Smooth muscle cell (in vitro differentiated cells): ENCODE data around the gene CAPN15. TPM values are rescaled to one million over a fixed set of nuclear protein-coding genes. Genes with fewer than 3 reads are reported as not detected.

ENCODE experiments used
- DNase-seq: peaks from one replicate; lab custom pipeline; 2025; ENCODE audit not compliant: unreplicated experiment; lab: John Stamatoyannopoulos, UW
- H2AFZ ChIP-seq: fragments of 200-600 bp; sonication (generic); 2 replicates; pipeline ENCODE4 v1.6.0; 2016; ENCODE audit warnings: antibody characterized with exemption, low read depth, mild to moderate bottlenecking
- H3F3A ChIP-seq: fragments of 200-600 bp; sonication (generic); 2 replicates; pipeline ENCODE4 v1.6.0; 2017; ENCODE audit warnings: antibody characterized with exemption, low read depth
- H3K27ac ChIP-seq: fragments of 200-600 bp; sonication (generic); 2 replicates; pipeline ENCODE4 v1.5.1; 2016; ENCODE audit warnings: low read depth, mild to moderate bottlenecking
- H3K27me3 ChIP-seq: fragments of 200-600 bp; sonication (generic); 2 replicates; pipeline ENCODE4 v1.6.1; 2016; ENCODE audit warnings: low read depth, mild to moderate bottlenecking
- H3K36me3 ChIP-seq: fragments of 200-600 bp; sonication (generic); 2 replicates; pipeline ENCODE4 v1.5.1; 2016; ENCODE audit warnings: low read depth
- H3K4me1 ChIP-seq: fragments of 200-600 bp; sonication (generic); 2 replicates; pipeline ENCODE4 v1.5.1; 2016; ENCODE audit warnings: low read depth
- H3K4me2 ChIP-seq: fragments of 200-600 bp; sonication (generic); 2 replicates; pipeline ENCODE4 v1.6.0; 2016; ENCODE audit warnings: mild to moderate bottlenecking
- H3K4me3 ChIP-seq: fragments of 200-600 bp; sonication (generic); 2 replicates; pipeline ENCODE4 v1.5.1; 2016; ENCODE audit warnings: mild to moderate bottlenecking
- H3K79me2 ChIP-seq: fragments of 200-600 bp; sonication (generic); 2 replicates; pipeline ENCODE4 v1.6.0; 2016; ENCODE audit warnings: low read depth, mild to moderate bottlenecking
- H3K9ac ChIP-seq: fragments of 200-600 bp; sonication (generic); 2 replicates; pipeline ENCODE4 v1.6.0; 2016; ENCODE audit warnings: low read depth
- H3K9me3 ChIP-seq: fragments of 200-600 bp; sonication (generic); replicated peaks from 2 replicates; pipeline ENCODE4 v1.5.1; 2016; ENCODE audit warnings: low read depth
- H4K20me1 ChIP-seq: fragments of 200-600 bp; sonication (generic); 2 replicates; pipeline ENCODE4 v1.6.0; 2016; ENCODE audit warnings: low read depth
- WGBS: methylation state at CpG from one replicate; pipeline ENCODE4 v1.1.7; 2016; ENCODE audit warnings: low lambda C conversion rate; 5-methylcytosine and 5-hydroxymethylcytosine counted together
- polyA plus RNA-seq: library from polyadenylated mRNA; unstranded; fragments of >200 nt; fragmentation: Nextera tagmentation; extraction: Ambion mirVana; gene quantifications from 2 replicates; pipeline ENCODE4 v1.2.1, GENCODE V29; 2016
- total RNA-seq: library from RNA; depleted of rRNA; stranded (reverse); fragments of >200 nt; gene quantifications from 2 replicates; pipeline ENCODE4 v1.2.3, GENCODE V29; 2014
- TF ChIP-seq, protein P1 (sequence below): fragments of 200-600 bp; sonication (generic); IDR thresholded peaks from 2 replicates; pipeline ENCODE4 v1.5.1; 2017; ENCODE audit warnings: borderline replicate concordance, mild to moderate bottlenecking, antibody characterized with exemption; ENCODE audit not compliant: insufficient read depth, poor library complexity, severe bottlenecking

The CAPN15 gene
- total and polyA plus RNA-seq, 2 experiments from 2014 or later, result 14.7 to 18.7 TPM

DNA sequence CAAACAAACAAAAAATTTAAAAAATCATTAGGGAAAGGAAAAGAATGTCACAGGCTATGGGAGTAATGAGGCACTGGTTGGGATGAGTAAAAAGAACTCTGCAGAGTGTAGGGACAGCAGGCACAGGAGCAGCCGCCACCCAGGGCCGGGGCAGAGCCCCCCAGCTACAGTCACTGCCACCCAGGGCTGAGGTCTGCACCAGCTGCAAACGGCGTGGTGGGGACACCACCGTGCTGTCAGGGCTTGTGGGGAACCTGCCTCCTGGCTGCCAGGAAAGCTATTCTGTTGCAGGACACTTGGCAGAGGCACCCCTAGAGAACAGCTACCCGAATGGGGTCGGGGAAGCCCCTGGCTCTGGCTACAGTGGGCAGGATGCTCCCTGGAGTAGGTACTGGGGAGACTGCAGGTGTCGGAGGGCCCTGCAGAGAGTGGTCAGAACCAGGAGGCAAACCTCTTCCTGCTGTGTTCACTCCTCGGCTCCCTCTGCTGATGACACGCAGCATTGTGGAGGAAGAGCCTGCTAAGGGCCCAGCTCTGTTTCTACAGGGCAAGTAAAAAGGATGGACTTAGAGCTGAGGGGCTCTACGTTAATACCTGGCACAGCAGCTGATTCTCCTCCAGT is 32.3 kb upstream of the CAPN15 start:
- Histone ChIP-seq H3K79me2 (no peaks in the 10 kb centered on the region), H3K27me3 (no peaks in the 10 kb centered on the region), H3F3A (no peaks in the 10 kb centered on the region), H2AFZ (no peak overlapping the region), H3K9ac (no peak overlapping the region), H3K27ac (no peak overlapping the region), H3K36me3 (no peaks in the 10 kb centered on the region), H3K4me3 (no peak overlapping the region), H3K4me1 (no peaks in the 10 kb centered on the region), H3K9me3 (no peaks in the 10 kb centered on the region), H3K4me2 (no peak overlapping the region), H4K20me1 (peaks cover 9% of the 10 kb centered on the region)
- no peak for DNase-seq
- WGBS, result 82% methylated on average over 11 of the region's 11 CpGs
- TF ChIP-seq, protein P1, sequence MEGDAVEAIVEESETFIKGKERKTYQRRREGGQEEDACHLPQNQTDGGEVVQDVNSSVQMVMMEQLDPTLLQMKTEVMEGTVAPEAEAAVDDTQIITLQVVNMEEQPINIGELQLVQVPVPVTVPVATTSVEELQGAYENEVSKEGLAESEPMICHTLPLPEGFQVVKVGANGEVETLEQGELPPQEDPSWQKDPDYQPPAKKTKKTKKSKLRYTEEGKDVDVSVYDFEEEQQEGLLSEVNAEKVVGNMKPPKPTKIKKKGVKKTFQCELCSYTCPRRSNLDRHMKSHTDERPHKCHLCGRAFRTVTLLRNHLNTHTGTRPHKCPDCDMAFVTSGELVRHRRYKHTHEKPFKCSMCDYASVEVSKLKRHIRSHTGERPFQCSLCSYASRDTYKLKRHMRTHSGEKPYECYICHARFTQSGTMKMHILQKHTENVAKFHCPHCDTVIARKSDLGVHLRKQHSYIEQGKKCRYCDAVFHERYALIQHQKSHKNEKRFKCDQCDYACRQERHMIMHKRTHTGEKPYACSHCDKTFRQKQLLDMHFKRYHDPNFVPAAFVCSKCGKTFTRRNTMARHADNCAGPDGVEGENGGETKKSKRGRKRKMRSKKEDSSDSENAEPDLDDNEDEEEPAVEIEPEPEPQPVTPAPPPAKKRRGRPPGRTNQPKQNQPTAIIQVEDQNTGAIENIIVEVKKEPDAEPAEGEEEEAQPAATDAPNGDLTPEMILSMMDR, result no peak

DNA sequence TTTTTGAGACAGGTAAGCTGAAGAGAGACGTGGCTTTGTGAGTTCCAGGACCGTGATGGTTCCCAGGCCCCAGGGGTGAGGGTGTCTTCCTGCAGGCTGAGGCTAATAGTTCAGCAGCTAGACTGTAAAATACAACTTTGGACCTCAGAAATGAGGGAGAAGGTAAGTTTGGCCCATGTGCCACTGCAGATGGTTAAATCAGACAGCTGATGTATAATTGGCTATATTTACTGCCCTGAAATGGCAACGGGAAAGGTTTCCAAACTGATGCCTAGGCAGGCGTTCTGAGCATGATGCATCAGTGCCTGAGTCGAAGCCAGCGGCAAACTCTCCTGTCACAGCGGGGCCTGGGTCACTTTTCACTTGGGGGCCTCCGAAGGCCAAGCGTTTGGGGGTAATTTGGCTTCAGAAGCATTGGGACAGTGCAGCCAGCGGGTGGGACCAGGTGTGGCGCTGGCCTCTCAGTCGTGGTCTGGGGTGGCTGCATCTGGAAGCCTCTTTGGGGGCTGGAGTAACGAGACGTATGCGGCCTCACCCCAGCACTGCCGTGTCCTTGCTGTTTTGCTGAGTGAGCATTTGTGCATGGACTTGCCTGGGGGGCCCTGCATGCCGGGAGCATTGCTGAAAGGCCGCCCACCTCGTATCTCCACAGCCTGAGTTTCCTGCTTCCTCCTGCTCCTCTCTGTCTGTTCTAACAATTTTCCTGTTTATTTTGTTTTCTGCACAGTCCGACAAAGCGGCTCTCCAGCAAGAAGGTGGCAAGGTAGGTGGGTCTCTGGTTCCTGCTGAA is 31.2 kb upstream of the CAPN15 start:
- Histone ChIP-seq H3K27me3 (no peaks in the 10 kb centered on the region), H4K20me1 (peaks cover 9% of the 10 kb centered on the region), H3F3A (no peaks in the 10 kb centered on the region), H3K4me3 (no peak overlapping the region), H3K36me3 (no peaks in the 10 kb centered on the region), H3K27ac (no peak overlapping the region), H3K79me2 (no peaks in the 10 kb centered on the region), H3K4me2 (no peak overlapping the region), H3K9ac (no peak overlapping the region), H2AFZ (no peak overlapping the region), H3K9me3 (no peaks in the 10 kb centered on the region), H3K4me1 (no peaks in the 10 kb centered on the region)
- TF ChIP-seq, protein P1, result no peak
- WGBS, result 88% methylated on average over 21 of the region's 21 CpGs
- no peak for DNase-seq

DNA sequence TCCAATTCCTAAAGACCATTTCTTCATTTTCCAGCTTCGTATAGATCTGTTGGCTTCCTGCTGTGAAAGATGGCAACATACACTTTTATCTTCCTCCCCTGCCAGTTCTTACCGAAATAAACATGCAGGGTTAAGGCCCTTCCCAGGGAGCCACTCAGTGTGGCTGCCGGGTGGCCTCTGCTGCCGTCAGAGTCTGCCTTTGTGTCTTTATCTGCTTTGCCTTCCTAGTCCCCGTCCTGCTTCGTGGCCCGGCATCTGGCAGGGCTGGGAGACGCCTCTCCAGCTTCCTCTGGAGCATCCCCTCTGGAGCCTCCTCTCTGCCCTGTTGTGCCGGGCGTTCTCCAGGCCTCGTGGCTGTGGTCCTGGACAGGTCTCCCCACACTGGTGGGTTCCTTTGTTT is 30.3 kb upstream of the CAPN15 start:
- TF ChIP-seq, protein P1, result no peak
- H3K4me3 ChIP-seq, result no peak overlapping the region
- no peak for DNase-seq
- no peaks in the 10 kb centered on the region for H3F3A ChIP-seq
- H3K4me1 ChIP-seq, result no peaks in the 10 kb centered on the region
- H3K9me3 ChIP-seq, result no peaks in the 10 kb centered on the region
- no peak overlapping the region for H3K4me2 ChIP-seq
- H3K79me2 ChIP-seq, result no peaks in the 10 kb centered on the region
- 89% methylated on average over 11 of the region's 11 CpGs for WGBS
- no peak overlapping the region for H2AFZ ChIP-seq
- H3K9ac ChIP-seq, result no peak overlapping the region
- H4K20me1 ChIP-seq, result peaks cover 9% of the 10 kb centered on the region
- no peaks in the 10 kb centered on the region for H3K27me3 ChIP-seq
- H3K27ac ChIP-seq, result no peak overlapping the region
- no peaks in the 10 kb centered on the region for H3K36me3 ChIP-seq
